ENCODE measurements around the gene FGF1.

FGF1 gene

DNA sequence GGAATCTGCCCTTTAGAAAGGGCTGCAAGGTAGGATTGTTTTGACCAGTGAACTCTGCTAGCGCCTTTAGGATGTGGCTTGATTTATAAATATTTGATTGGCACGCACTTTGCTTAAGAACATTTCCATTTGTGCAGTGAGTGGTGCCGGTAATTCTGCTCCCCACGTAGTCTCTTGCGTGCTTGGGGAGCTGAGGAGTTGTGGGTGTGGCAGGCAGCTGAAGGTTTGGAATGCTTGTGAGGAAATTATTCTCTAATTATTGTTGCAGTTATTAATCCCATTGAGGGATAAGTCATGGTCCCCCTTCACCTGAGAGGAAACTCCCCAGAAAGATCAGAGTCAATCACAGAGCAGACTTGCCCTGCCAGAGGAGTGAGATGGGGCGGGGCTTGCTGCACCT lies 76.7 kb downstream of the FGF1 start:
- DNase-seq, result no peak

GRCh38 chr5:142608081-142608480 lies 77.8 kb downstream of the FGF1 start:
- no peak for DNase-seq

- no peak for DNase-seq
These were observed 80.3 kb downstream of the FGF1 start for GRCh38 chr5:142605611-142606010.

GRCh38 chr5:142602720-142603245 lies 83.1 kb downstream of the FGF1 start:
- no peak for DNase-seq

- no peak for DNase-seq
These were observed 84.5 kb downstream of the FGF1 start for GRCh38 chr5:142601432-142601831.

- DNase-seq, result no peak
These were observed 85.1 kb downstream of the FGF1 start for GRCh38 chr5:142600611-142601358.

GRCh38 chr5:142600092-142600491 lies 85.8 kb downstream of the FGF1 start:
- no peak for DNase-seq

- no peak for DNase-seq
These were observed 87.6 kb downstream of the FGF1 start for GRCh38 chr5:142598338-142598700.

- peak; percentile 23 for DNase-seq
These were observed 88.1 kb downstream of the FGF1 start for GRCh38 chr5:142597546-142598337.

DNA sequence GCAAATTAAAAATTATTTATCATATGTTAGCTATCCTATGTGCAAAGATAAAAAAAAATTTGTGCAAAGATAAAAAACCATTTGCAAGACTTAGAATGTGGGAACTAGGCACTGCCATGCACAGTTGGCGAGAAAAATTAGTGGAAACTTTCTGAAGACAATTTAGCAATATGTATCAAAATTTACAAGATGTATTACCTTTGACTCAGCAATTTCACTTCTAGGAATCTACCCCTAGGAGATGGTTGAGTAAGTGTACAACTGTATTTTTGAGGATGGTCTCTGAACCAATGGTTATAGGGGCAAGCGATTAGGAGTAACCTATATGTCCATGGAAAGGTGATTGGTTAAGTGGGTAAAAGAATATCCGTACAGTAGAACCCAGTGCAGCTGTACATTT lies 88.9 kb downstream of the FGF1 start:
- DNase-seq, result no peak

DNA sequence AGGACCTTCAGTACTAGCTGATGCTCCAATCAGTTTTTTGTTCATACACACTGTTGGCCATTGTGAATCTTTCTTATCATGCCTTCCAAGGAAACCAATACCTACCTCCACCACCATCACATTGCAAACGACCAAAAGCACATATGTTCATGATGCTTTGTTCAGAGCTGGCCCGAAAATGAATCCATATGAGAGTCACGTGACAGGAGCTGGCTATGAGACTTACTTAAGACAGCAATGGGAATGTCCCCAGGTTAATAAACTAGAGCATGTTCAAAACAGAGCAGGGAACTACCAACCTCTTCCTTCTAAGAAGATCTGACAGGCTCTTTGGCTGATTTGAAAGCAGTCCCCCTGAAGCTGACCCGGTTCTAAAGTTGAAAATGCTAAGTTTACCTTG lies 93.5 kb downstream of the FGF1 start:
- DNase-seq, result no peak

- DNase-seq, result no peak
These were observed 95.2 kb downstream of the FGF1 start for GRCh38 chr5:142590451-142591231.

DNA sequence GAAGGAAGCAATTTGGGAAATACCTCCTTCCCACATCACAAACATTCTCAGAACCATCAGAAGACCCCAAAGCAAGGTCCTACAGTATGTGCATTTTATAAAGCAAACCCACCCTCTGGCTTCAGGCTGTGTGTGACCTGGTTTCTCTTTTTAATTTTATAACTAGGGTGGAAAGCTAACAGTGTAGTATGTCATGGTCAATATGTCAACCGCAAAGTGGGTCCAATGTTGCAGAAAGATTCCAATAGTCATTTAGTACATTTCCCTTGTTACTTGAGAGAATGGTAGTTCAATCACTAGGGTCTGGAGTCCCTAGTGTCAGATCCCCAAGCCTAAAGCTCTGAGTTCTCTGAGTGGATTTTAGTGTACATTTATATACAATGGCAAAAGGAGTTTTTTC lies 96.2 kb downstream of the FGF1 start:
- DNase-seq, result no peak

DNA sequence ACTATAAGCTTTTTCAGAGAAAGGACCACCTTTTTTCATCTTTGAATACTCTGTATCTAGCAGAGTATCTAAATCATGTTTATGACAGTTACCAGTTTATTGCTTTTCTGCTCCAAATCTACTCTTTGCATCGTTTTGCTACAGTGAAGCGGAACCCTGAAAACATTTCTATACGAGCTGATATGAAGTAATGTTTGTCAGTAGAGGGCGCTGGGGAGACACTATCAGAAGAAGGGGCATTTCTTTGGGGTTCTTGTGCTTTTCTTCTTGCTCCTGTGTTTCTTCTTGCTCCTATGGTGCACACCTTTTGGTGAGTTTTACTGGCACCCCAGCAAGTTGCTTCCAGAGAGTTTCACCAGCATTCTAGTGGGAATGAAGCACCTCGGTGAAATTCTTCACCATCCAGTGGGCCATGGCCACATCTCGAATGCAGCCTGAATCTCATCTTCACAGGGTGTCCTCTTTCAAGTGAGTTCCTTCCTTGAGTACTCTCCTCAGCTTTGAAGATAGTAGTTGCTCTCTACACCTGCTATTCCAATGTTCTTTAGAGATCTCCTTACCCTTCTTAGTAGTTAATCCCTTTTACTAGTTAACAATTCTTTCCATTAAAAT lies 98.4 kb downstream of the FGF1 start:
- DNase-seq, result no peak

DNA sequence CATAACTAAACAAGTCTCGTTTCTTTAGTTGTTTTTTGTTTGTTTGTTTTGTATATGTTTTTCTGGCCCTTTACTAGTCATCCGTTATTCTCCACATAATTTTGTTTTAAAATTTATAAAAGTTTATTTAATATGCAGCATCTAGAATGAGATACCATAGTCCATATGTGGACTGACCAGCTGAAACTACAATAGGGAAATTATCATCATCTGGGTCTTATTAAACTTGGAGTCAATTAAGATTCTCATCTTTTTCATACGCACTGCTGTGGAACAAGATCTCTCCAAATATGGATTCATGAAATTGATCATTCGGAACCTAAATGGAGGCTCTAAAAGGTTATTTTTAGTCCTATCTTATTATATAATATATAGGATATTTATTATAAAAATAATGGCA lies 99.3 kb downstream of the FGF1 start:
- DNase-seq, result no peak

GRCh38 chr5:142585451-142585850 lies 100.4 kb downstream of the FGF1 start:
- no peak for DNase-seq

DNA sequence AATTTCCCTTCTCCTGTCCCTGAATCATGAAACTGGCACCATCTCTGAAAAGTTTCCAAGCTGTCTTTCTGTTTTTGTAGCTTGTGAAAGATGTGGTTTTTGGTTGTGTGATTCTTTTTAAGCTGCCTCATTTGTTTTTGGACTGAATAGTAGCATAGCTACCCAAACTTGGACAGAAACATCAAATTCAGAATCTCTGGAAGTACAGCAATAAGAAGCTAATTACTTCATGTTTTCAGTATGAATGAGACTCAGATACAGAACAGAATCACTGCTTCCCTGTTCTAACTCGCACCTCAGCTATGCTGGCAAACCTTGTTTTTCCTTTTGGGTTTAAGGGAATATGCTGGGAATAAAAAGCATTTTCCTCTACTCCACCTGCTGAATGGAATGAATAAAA lies 101.0 kb downstream of the FGF1 start:
- no peak for DNase-seq

GRCh38 chr5:142578161-142578830 lies 107.6 kb downstream of the FGF1 start:
- no peak for DNase-seq

DNA sequence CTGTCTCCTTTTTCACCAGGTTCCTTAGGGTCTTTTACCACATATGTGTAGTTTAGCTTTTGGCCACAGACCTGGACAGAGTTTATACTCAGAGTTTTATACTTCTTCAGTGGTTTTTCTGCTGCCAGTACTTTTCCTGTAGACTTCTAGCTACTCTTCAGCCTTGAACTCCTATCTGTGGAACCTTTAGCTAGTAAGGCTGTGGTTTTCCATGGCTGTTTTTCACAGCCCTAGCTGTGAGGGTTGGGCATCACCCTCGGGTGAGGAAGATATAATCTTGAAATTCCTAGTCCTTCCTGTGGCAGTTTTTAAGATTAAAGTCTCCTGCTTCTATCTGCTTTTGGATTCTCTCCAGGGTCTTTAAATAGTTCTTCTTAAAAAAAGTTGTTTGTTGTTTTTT lies 109.1 kb downstream of the FGF1 start:
- DNase-seq, result no peak

DNA sequence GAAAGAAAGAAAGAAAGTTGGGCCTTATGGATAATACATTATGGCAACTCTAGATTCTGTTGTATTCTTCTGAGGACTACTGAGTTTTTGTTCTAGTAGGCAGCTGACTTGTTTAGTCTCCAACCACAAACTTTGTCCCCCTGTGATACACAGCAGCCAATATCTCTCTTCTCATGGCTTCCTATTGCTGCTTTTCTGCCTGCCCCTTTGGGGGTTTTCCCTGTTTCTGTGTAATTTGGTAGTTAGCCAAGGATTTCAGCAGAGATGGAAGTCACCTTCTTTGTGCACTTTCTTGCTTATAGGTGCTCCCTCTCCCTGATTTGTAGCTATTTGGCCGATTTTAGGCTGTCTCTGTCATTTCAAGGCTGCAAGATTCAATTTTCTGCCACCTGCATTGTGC lies 109.6 kb downstream of the FGF1 start:
- DNase-seq, result no peak

- no peak for DNase-seq
These were observed 113.9 kb downstream of the FGF1 start for GRCh38 chr5:142572006-142572405.

- DNase-seq, result no peak
These were observed 114.5 kb downstream of the FGF1 start for GRCh38 chr5:142571371-142571770.

GRCh38 chr5:142569905-142570304 lies 116.0 kb downstream of the FGF1 start:
- no peak for DNase-seq
